ENCODE measurements around the gene CAPN6. TPM values are rescaled to one million over a fixed set of nuclear protein-coding genes. Genes with fewer than 3 reads are reported as not detected.

CAPN6 gene
- total RNA-seq, 2 experiments from 2014 or later = not detected

GRCh38 chrX:111264385-111264784 lies 5.9 kb downstream of the CAPN6 start:
- no peak overlapping the region for H3K4me3 Mint-ChIP-seq
- H3K36me3 Mint-ChIP-seq = no peaks in the 10 kb centered on the region
- no peaks in the 10 kb centered on the region for H3K4me1 Mint-ChIP-seq (ENCODE audit: low read depth)
- no peak for DNase-seq
- intact Hi-C loops (cut with micrococcal nuclease) = no loop called here
- peaks cover 2% of the 10 kb centered on the region for H3K27me3 Mint-ChIP-seq
- ChIA-PET POLR2A (no interaction called here), CTCF (no interaction called here)
- H3K9me3 Mint-ChIP-seq = no peaks in the 10 kb centered on the region
- no peak overlapping the region for H3K27ac Mint-ChIP-seq

GRCh38 chrX:111262086-111262485 lies 8.2 kb downstream of the CAPN6 start:
- ChIA-PET POLR2A (no interaction called here), CTCF (no interaction called here)
- DNase-seq = no peak
- Mint-ChIP-seq H3K27ac (no peak overlapping the region), H3K9me3 (no peaks in the 10 kb centered on the region), H3K4me1 (ENCODE audit: low read depth) (no peaks in the 10 kb centered on the region), H3K36me3 (no peaks in the 10 kb centered on the region), H3K27me3 (no peaks in the 10 kb centered on the region), H3K4me3 (no peak overlapping the region)
- intact Hi-C loops (cut with micrococcal nuclease) = no loop called here

DNA sequence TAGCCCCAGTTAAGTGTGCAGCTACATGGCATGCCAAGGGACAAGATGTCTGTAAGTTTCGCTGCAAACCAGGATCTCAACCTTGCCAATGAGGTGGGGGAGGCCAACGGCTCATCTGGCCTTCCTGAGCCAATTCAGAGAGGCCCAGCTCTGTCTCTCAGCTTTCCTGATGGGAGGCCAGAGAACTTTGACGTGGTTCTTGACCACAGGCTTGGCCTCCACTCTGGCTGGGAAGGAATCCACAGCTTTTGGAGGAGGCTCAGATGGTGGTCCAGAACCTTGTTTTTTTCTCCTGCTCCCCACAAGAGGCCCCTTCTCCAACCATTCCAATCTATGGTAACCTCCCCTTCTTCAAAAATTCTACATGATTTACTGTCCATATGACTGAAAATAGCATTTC lies 9.8 kb downstream of the CAPN6 start:
- no peak for DNase-seq
- Mint-ChIP-seq H3K27ac (no peak overlapping the region), H3K4me1 (ENCODE audit: low read depth) (no peaks in the 10 kb centered on the region), H3K9me3 (no peaks in the 10 kb centered on the region), H3K36me3 (no peaks in the 10 kb centered on the region), H3K27me3 (no peaks in the 10 kb centered on the region), H3K4me3 (no peak overlapping the region)
- intact Hi-C loops (cut with micrococcal nuclease) = no loop called here
- ChIA-PET CTCF (no interaction called here), POLR2A (no interaction called here)

GRCh38 chrX:111259559-111259958 lies 10.7 kb downstream of the CAPN6 start:
- Mint-ChIP-seq H3K4me3 (no peak overlapping the region), H3K4me1 (ENCODE audit: low read depth) (no peaks in the 10 kb centered on the region), H3K27me3 (no peaks in the 10 kb centered on the region), H3K27ac (no peak overlapping the region), H3K9me3 (no peaks in the 10 kb centered on the region), H3K36me3 (no peaks in the 10 kb centered on the region)
- ChIA-PET POLR2A (no interaction called here), CTCF (no interaction called here)
- DNase-seq = no peak
- intact Hi-C loops (cut with micrococcal nuclease) = no loop called here

DNA sequence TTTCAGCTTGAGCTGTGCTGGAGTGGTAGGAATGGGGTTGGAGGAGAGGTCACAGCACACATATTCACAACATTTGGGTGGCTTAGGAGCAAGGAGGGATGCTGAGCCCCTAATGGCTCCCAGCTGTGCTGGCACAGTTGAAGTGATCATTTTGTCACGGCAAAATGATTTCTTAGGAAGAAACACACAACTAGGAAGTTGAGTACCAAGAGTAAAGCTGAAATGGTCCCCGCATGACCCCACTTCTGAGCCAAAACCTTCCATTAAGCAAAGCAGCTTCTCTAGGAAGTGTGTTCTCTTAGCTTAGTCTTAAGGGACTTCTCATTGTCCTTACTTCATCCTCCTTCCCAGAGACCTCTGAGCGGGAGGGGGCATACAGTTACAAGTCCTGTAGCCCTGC lies 12.6 kb downstream of the CAPN6 start:
- Mint-ChIP-seq H3K4me3 (no peak overlapping the region), H3K36me3 (no peaks in the 10 kb centered on the region), H3K27me3 (no peaks in the 10 kb centered on the region), H3K27ac (no peak overlapping the region), H3K9me3 (no peaks in the 10 kb centered on the region), H3K4me1 (ENCODE audit: low read depth) (no peaks in the 10 kb centered on the region)
- ChIA-PET CTCF (no interaction called here), POLR2A (no interaction called here)
- intact Hi-C loops (cut with micrococcal nuclease) = no loop called here
- no peak for DNase-seq

- Mint-ChIP-seq H3K27ac (no peak overlapping the region), H3K36me3 (no peaks in the 10 kb centered on the region), H3K4me3 (no peak overlapping the region), H3K4me1 (ENCODE audit: low read depth) (no peaks in the 10 kb centered on the region), H3K27me3 (peaks cover 2% of the 10 kb centered on the region), H3K9me3 (no peaks in the 10 kb centered on the region)
- intact Hi-C loops (cut with micrococcal nuclease) = no loop called here
- ChIA-PET CTCF (no interaction called here), POLR2A (no interaction called here)
- DNase-seq = no peak
These were observed 15.2 kb downstream of the CAPN6 start for GRCh38 chrX:111254896-111255693.

DNA sequence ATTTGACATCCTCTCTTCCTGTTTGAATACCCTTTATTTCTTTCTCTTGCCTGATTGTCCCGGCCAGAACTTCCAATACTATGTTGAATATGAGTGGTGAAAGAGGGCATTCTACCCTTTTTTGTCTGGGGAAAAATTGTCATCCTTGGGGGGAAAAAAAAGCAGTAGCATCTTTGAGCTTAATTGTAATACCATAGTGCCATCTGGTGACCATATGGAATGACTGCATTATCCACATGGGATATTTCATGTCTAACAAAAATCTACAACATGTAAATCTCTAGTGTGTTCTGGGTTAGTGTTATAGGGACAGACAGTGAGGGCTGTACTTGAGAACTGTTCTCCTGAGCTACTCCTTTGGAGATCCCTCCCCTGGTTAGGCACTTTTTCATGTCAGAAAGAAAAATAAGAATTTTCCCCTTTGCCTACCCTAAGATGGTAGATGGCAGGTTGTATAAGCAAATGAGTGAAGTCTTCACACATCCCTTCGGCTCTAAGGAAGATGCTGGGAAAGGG lies 26.0 kb downstream of the CAPN6 start:
- ChIA-PET POLR2A (no interaction called here), CTCF (interaction anchor here (0.9 to 2.5 kb wide), 12 partner anchors 51 to 390 kb away, joined by 3 to 23 read pairs (median 4); partner anchors contain the start of gene PAK3)
- DNase-seq = no peak
- H3K36me3 Mint-ChIP-seq = no peaks in the 10 kb centered on the region
- no peaks in the 10 kb centered on the region for H3K27me3 Mint-ChIP-seq
- intact Hi-C loops (cut with micrococcal nuclease) = loop anchor here (1.0 to 5.0 kb wide), 3 partner anchors 77 to 252 kb away; partner anchors contain the start of gene PAK3
- no peaks in the 10 kb centered on the region for H3K4me1 Mint-ChIP-seq (ENCODE audit: low read depth)
- no peaks in the 10 kb centered on the region for H3K9me3 Mint-ChIP-seq
- H3K27ac Mint-ChIP-seq = no peak overlapping the region
- H3K4me3 Mint-ChIP-seq = no peak overlapping the region

- intact Hi-C loops (cut with micrococcal nuclease) = no loop called here
- Mint-ChIP-seq H3K4me3 (no peak overlapping the region), H3K27me3 (no peaks in the 10 kb centered on the region), H3K27ac (no peak overlapping the region), H3K4me1 (ENCODE audit: low read depth) (no peaks in the 10 kb centered on the region), H3K9me3 (no peaks in the 10 kb centered on the region), H3K36me3 (no peaks in the 10 kb centered on the region)
- POLR2A ChIA-PET = no interaction called here
- no peak for DNase-seq
- CTCF ChIA-PET = no interaction called here
These were observed 53.9 kb downstream of the CAPN6 start for GRCh38 chrX:111216293-111216801.

DNA sequence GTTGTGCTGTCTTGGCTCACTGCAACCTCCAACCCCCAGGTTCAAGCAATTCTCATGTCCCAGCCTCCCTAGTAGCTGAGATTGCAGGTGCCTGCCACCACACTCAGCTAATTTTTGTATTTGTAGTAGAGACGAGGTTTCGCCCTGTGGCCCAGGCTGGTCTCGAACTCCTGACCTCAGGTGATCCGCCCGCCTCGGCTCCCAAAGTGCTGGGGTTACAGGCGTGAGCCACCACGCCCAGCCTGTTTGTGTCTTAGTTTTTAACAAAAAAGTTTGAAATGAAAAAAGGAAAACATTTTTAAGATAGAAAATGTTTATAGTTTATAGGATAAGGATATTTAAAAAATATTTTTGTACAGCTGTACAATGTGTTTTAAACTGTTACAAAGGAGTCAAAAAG lies 62.4 kb downstream of the CAPN6 start:
- no peak overlapping the region for H3K27ac Mint-ChIP-seq
- H3K4me1 Mint-ChIP-seq (ENCODE audit: low read depth) = no peaks in the 10 kb centered on the region
- no peaks in the 10 kb centered on the region for H3K27me3 Mint-ChIP-seq
- CTCF ChIA-PET = no interaction called here
- intact Hi-C loops (cut with micrococcal nuclease) = no loop called here
- no peaks in the 10 kb centered on the region for H3K9me3 Mint-ChIP-seq
- POLR2A ChIA-PET = no interaction called here
- no peak overlapping the region for H3K4me3 Mint-ChIP-seq
- no peaks in the 10 kb centered on the region for H3K36me3 Mint-ChIP-seq
- DNase-seq = no peak

GRCh38 chrX:111200327-111200726 lies 70.0 kb downstream of the CAPN6 start:
- Mint-ChIP-seq H3K27me3 (no peaks in the 10 kb centered on the region), H3K27ac (no peak overlapping the region), H3K4me1 (ENCODE audit: low read depth) (no peaks in the 10 kb centered on the region), H3K9me3 (no peaks in the 10 kb centered on the region), H3K4me3 (no peak overlapping the region), H3K36me3 (no peaks in the 10 kb centered on the region)
- ChIA-PET POLR2A (no interaction called here), CTCF (interaction anchor here (0.6 kb wide), 1 partner anchor 78 kb away, joined by 3 read pairs; no protein-coding TSS in a partner anchor)
- no peak for DNase-seq
- intact Hi-C loops (cut with micrococcal nuclease) = no loop called here

GRCh38 chrX:111199505-111199904 lies 70.8 kb downstream of the CAPN6 start:
- Mint-ChIP-seq H3K4me1 (ENCODE audit: low read depth) (no peaks in the 10 kb centered on the region), H3K9me3 (no peaks in the 10 kb centered on the region), H3K4me3 (no peak overlapping the region), H3K27ac (no peak overlapping the region), H3K27me3 (no peaks in the 10 kb centered on the region), H3K36me3 (no peaks in the 10 kb centered on the region)
- intact Hi-C loops (cut with micrococcal nuclease) = no loop called here
- DNase-seq = no peak
- POLR2A ChIA-PET = no interaction called here
- CTCF ChIA-PET = no interaction called here

Data from activated CD4-positive, alpha-beta memory T cell treated with anti-CD3 and anti-CD28 coated beads for 36 hours (primary cell).